Kidney epithelial cell (primary cell): ENCODE measurements around the gene B4GALT5. TPM values are rescaled to one million over a fixed set of nuclear protein-coding genes. Genes with fewer than 3 reads are reported as not detected.

Experiments
- DNase-seq: peaks from one replicate; pipeline ENCODE4 v3.0.0-alpha.2; 2010; ENCODE audit warnings: low read depth
- H3K27me3 ChIP-seq: 2 replicates; pipeline ENCODE4 v1.6.0; 2011; ENCODE audit warnings: low read length; ENCODE audit not compliant: control insufficient read depth, insufficient read depth
- H3K36me3 ChIP-seq: 2 replicates; pipeline ENCODE4 v1.5.1; 2011; ENCODE audit warnings: low read length; ENCODE audit not compliant: control insufficient read depth, insufficient read depth
- H3K4me3 ChIP-seq: 2 replicates; pipeline ENCODE4 v1.5.1; 2011; ENCODE audit warnings: low read depth, mild to moderate bottlenecking, control low read depth, low read length
- total RNA-seq: library from RNA; depleted of rRNA; stranded (reverse); fragments of >200 nt; gene quantifications from 2 replicates; pipeline ENCODE4 v1.2.3, GENCODE V29; 2015
- TF ChIP-seq, protein P1 (sequence below): IDR thresholded peaks from 2 replicates; pipeline ENCODE4 v1.5.1; 2011; ENCODE audit warnings: mild to moderate bottlenecking, moderate library complexity, low read length, control low read depth, inconsistent platforms; ENCODE audit not compliant: insufficient read depth, poor library complexity, severe bottlenecking

The B4GALT5 gene
- total RNA-seq, 1 donor from 2014 or later = 67.6 TPM

- TF ChIP-seq, protein P1, sequence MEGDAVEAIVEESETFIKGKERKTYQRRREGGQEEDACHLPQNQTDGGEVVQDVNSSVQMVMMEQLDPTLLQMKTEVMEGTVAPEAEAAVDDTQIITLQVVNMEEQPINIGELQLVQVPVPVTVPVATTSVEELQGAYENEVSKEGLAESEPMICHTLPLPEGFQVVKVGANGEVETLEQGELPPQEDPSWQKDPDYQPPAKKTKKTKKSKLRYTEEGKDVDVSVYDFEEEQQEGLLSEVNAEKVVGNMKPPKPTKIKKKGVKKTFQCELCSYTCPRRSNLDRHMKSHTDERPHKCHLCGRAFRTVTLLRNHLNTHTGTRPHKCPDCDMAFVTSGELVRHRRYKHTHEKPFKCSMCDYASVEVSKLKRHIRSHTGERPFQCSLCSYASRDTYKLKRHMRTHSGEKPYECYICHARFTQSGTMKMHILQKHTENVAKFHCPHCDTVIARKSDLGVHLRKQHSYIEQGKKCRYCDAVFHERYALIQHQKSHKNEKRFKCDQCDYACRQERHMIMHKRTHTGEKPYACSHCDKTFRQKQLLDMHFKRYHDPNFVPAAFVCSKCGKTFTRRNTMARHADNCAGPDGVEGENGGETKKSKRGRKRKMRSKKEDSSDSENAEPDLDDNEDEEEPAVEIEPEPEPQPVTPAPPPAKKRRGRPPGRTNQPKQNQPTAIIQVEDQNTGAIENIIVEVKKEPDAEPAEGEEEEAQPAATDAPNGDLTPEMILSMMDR = no peak
Measured at GRCh38 chr20:49741977-49742376, 28.3 kb upstream of the B4GALT5 start.

GRCh38 chr20:49740807-49741206 lies 27.1 kb upstream of the B4GALT5 start:
- Histone ChIP-seq H3K4me3 (no peak overlapping the region), H3K27me3 (no peaks in the 10 kb centered on the region), H3K36me3 (no peaks in the 10 kb centered on the region)
- no peak for DNase-seq
- TF ChIP-seq, protein P1 = no peak

More at GRCh38 chr20:49741977-49742376, 28.3 kb upstream of the B4GALT5 start:
- Histone ChIP-seq H3K4me3 (no peak overlapping the region), H3K36me3 (no peaks in the 10 kb centered on the region), H3K27me3 (no peaks in the 10 kb centered on the region)
- no peak for DNase-seq

DNA sequence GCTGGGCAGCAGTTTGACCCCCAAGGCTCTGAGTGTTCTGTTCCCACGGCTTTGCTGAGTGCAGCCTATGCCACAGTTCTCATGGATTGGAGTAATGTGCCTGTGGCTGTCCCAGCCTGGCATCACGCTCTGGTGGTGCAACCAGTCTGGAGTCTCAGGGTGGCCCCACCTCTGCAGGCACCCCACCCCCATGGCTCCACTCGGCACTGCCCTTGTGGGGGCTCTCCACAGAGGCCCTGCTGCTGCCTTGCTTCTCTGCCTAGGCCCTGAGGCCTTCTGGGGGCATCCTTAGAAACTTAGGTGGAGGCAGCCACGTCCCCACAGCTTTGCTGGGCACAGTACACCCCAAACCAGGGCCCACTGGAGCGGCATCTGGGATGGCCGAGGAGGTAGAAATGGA lies 25.4 kb upstream of the B4GALT5 start:
- no peaks in the 10 kb centered on the region for H3K27me3 ChIP-seq
- TF ChIP-seq, protein P1 = no peak
- no peaks in the 10 kb centered on the region for H3K36me3 ChIP-seq
- no peak for DNase-seq
- H3K4me3 ChIP-seq = no peak overlapping the region

DNA sequence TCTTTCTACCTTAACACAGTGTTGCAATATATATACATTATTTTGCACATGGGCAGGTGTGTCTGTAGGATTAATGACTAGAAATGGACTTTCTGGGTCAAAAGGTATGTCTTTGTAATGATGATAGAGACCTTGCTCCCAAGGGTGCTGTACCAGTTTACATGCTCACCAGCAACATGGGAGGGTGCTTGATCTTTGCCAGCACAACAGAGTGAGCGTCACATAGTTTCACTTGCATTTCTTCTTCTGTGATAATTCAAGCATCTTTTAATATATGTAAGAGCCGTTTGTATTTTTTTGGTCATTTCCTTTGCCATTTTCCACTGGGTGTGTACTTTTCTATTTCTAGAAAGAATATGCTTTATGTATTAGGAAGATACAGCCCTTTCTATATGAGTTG lies 23.6 kb upstream of the B4GALT5 start:
- TF ChIP-seq, protein P1 = no peak
- H3K27me3 ChIP-seq = no peaks in the 10 kb centered on the region
- DNase-seq = no peak
- H3K4me3 ChIP-seq = no peak overlapping the region
- no peaks in the 10 kb centered on the region for H3K36me3 ChIP-seq

DNA sequence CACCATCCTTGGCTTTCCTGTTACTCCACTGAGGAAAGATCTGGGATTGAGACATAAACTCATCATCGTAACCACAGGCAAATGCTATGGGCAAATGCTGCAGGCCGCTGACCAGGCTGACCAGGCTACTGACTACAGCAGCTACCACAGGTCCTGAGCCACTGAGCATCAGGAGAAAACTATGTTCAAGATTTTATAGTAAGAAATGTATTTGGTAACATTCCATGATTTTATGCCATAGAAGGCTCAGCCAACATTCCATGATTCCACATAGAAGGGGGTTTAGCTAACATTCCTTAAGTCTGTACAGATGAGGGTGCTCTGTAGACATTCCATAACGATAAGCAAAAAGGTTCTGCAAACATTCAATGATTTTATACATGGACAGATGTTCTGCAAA lies 16.1 kb upstream of the B4GALT5 start:
- no peaks in the 10 kb centered on the region for H3K27me3 ChIP-seq
- no peak overlapping the region for H3K4me3 ChIP-seq
- TF ChIP-seq, protein P1 = no peak
- DNase-seq = no peak
- no peaks in the 10 kb centered on the region for H3K36me3 ChIP-seq
